Measurements from ENCODE around the gene CREBRF.

Gene CREBRF

DNA sequence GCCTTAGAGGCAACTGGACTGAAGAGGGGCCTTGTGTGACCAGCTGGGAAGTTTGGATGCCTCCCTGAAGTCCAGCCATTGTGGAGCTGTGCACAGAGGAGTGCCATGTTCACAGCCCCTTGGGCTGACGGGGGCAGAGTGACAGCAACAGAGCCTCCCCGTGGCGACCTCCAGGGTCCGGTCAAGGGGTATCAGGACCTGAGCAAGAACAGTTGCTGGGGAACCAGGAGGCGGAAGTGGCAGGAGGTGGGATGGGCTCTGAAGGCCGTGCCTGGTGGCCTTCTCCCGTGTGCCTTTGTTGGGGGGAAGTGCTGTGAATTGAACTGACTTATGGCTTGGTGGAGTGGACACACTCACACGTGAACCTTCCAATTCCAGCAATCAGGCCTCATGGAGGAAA, 102.2 kb downstream of the CREBRF start:
- DNase-seq (ENCODE audit: low spot score), result no peak

DNA sequence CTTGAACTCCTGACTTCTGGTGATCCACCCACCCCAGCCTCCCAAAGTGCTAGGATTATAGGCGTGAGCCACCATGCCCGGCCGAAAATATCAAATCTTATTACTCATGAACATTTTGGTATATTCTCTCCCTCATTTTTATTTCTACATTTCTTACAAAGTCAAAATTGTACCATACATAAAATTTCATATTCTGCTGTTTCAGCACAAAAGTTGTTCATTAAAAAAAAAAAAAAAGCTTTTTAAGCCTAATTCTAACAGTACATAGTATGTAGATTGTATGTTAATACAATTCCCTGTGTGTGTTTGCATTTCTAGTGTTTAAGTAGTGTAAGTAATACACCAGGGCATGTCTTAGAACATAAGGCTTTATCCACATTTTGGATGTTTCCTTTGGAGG, 103.1 kb downstream of the CREBRF start:
- no peak for DNase-seq (ENCODE audit: low spot score)

DNA sequence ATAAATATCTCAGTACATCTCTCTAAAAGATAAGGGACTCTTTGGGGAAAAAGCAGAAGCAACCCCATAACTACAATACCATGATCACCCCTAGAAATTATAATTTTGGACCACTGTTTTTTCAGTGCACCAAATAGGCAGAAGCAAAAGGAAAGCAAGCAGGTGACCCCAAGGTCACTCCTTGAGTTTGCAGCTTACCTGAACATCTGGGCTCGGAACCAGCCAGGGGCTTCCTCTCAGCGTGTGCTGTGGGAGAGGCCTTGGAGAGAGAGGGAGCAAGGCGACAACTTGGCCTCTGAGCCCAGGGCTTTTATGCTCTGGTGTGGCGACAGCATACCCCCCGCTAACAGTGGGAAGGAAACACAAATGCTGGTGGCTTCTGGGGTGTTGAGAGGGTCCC, 105.0 kb downstream of the CREBRF start:
- no peak for DNase-seq (ENCODE audit: low spot score)

DNA sequence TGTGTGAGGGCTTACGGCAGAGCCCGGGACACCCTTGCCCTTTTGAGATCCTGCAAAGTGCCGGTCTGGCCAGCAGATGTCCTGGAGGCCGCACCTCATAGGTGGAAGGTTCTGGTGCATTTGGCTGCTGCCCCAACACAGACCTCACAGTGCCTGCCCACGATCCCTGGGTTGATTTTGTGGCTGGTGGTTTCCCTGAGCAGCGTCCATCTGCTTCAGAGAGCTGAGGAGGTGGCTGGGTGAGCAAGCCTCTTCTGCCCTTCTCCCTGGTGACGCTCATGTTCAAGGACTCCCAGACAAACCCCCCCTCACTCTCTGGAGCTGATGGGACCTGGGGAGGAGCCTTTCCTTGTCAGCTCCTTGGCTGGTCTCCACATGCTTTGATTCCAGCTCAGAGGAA, 107.1 kb downstream of the CREBRF start:
- DNase-seq (ENCODE audit: low spot score), result no peak

DNA sequence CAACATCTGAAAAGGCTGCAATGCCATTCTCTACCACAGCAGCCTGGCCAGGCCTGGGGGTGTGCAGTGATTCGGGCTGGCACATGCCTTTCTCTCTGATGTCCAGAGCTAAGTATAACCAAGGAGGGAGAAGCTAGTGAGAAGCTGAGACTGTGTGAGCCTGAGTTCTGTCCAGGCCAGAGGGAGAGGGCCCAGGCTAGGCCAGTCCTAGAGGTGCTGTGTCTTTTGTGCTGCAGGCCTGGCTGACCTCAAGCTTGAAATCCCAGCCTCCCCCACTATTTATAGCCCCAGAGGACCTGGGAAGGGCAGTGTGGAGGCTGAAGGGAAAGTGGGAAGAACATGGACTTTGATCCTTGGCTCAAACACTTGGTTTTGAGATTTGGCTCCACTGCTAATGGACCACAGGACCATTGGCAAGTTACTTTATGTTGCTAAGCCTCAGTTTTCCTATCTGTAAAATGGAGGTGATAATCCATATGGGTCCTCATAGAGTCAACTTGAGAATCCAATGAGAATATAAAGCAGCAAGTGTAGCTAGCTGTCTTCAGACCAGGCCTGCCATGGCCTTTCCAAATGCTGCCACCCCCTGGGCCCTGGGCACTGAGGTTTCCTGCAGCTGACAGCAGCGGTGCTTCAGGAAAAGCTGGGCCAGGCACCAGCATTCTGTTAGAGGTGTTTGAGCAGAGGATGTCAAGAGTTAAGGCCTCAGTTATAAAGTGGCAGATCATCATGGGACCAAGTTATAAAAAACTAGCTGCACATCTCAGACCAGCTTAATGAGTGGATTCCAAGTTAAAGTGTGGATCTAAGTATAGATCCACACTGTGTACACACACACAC, 109.2 kb downstream of the CREBRF start:
- DNase-seq (ENCODE audit: low spot score), result no peak

DNA sequence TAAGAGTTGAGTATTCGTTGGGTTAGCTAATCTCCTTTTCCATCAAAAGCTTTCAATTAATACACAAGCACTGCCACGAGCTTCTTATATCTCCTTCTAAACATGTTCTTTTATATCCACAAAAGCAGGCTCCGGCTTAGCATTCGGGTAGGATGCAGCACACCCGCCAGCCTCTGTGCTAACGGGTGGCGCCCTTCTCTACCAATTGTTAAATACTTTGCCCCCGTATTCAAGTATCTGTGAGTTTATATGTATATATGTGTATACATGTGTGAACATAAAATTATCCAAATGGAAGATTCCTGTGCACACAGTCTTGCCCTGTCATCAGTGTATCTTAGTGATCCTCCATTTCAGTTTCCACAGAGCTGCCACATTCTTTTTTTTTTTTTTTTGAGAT, 116.0 kb downstream of the CREBRF start:
- DNase-seq (ENCODE audit: low spot score), result no peak

DNA sequence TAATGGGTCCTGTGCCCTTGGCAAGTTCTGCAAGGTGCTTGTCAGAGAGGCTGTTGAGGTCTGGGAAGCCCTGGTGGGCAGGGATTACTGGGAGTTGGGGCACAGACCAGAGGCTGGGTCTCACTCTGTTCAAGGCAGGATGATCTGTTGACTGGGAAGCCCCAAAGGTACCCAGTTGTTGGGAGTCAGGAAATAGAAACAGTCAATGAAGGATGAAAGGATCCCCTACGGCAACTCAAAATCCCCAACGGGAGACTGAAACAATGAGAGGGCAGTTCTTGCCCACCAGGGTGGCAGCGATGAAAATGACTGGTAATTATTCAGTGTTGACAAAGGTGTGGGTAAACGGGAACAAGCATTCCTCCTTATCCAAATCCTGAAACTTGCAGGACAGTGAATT, 119.4 kb downstream of the CREBRF start:
- no peak for DNase-seq (ENCODE audit: low spot score)

DNA sequence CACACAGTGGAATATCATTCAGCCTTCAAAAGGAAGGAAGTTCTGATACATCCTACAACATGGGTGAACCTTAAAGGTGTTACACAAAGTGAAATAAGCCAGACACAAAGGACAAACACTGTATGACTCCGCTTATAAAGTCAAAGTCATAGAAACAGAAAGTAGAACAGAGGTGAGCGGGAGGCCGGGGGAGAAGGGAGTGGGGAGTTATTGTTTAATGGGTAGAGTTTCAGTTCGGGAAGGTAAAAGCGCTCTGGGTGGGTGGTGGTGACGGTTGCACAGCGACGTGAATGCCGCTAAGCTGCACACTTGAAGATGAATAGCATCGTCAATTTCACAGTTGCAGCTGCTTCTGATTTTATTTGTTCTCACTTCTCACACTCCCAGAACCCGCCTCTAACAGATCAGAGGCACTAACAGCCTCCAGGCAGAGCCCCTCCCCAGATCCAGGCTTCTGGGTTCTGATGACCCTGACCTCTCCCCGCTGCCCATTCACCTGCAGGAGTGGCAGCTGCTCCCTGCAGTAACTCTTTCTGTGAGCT, 122.3 kb downstream of the CREBRF start:
- no peak for DNase-seq (ENCODE audit: low spot score)

DNA sequence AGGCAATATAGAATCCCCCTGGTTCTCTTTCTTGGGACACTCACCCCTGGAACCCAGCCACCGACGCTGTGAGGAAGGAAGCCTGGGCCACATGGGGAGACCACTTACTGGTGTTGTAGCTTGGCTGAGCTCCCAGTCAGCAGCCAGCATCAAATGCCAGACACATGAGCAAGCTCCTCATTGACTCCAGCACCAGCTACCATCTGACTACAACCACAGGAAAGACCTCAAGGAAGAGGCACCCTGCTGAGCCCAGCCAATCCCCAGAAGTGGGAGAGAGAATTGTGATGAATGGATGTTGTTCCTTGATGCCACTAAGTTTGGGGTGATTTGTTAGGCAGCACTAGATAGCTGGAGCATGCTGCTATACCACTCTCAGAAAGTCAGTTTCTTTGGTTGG, 124.2 kb downstream of the CREBRF start:
- no peak for DNase-seq (ENCODE audit: low spot score)

DNA sequence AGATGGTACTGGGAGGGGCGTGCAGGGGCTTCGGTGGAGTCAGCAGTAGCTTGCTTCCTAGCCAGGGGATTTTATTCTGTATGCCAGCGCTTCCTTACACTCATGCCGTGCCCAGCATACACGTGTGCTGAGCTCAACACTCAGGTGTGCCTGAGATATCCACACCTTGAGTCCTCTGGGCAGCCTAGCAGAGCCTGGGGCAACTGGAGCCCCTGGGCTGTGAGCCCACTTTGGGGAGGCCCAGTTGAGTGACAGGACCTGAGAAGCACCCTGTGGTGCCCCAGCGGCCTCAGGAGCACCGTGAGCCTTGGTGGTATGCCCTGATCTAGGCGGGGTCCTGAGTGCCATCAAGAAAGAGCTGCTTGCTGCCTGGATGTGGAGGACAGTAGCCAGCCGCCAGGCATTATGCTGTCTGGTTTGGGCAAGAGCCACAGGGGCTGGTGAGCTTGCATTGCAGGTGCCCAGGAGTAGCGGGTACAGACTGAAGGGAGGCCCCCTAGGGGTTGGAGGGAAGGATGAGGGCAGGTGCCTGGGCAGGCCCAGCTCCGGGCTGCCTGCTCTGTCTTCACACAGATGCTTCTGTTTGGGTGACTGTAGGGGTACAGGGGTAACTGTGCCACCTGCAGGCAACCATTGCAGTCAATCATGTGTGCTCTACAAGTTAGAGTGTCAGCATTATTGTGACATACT, 131.0 kb downstream of the CREBRF start:
- no peak for DNase-seq (ENCODE audit: low spot score)

DNA sequence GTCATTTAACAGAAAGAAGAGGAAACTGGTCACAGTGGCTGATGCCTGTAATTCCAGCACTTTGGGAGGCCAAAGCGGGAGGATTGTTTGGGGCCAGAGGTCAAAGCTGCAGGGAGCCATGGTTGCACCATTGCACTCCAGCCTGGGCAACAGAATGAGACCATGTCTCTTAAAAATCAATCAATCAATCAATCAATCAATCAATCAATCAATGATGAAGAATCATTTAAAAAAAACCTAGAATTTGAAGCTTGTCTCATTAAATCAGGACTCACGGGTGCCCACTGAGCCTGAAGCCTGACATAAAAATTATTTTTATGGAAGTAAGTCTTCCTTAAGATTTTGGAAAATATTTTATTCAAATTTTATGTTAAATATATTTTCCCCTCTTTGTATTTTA, 132.1 kb downstream of the CREBRF start:
- no peak for DNase-seq (ENCODE audit: low spot score)

Measured in LoVo (cell line).